ENCODE measurements around the gene PTPN12.
"Not testable (repeated sequence)": the region's sequence is repeated elsewhere in the genome, so short reads cannot be mapped to it uniquely, and the experiment has no call there.

The PTPN12 gene

GRCh38 chr7:77580762-77581350 lies 43.8 kb downstream of the PTPN12 start:
- DNase-seq, result peak; percentile 13

GRCh38 chr7:77587272-77587671 lies 50.2 kb downstream of the PTPN12 start:
- no peak for DNase-seq

- DNase-seq, result no peak
Observed at GRCh38 chr7:77600952-77601351, 63.9 kb downstream of the PTPN12 start.

- DNase-seq, result no peak
Observed at GRCh38 chr7:77606562-77606961, 69.5 kb downstream of the PTPN12 start.

- no peak for DNase-seq
Observed at GRCh38 chr7:77619314-77619713, 82.2 kb downstream of the PTPN12 start.

- no peak for DNase-seq
Observed at GRCh38 chr7:77626586-77627308, 89.7 kb downstream of the PTPN12 start.

GRCh38 chr7:77627309-77627676 lies 90.2 kb downstream of the PTPN12 start:
- DNase-seq, result no peak

GRCh38 chr7:77629797-77630196 lies 92.7 kb downstream of the PTPN12 start:
- no peak for DNase-seq

- no peak for DNase-seq
Observed at GRCh38 chr7:77631820-77632219, 94.7 kb downstream of the PTPN12 start.

GRCh38 chr7:77644774-77645173 lies 107.7 kb downstream of the PTPN12 start:
- DNase-seq, result no peak

GRCh38 chr7:77648742-77649338 lies 111.7 kb downstream of the PTPN12 start:
- no peak for DNase-seq

GRCh38 chr7:77649716-77650349 lies 112.7 kb downstream of the PTPN12 start:
- DNase-seq, result peak; percentile 51

GRCh38 chr7:77651575-77652162 lies 114.6 kb downstream of the PTPN12 start:
- DNase-seq, result peak; percentile 36

- DNase-seq, result not testable (repeated sequence)
Observed at GRCh38 chr7:77652826-77653225, 115.7 kb downstream of the PTPN12 start.

- no peak for DNase-seq
Observed at GRCh38 chr7:77653572-77653971, 116.5 kb downstream of the PTPN12 start.

- DNase-seq, result no peak
Observed at GRCh38 chr7:77655356-77655755, 118.3 kb downstream of the PTPN12 start.

- DNase-seq, result no peak
Observed at GRCh38 chr7:77655836-77656455, 118.9 kb downstream of the PTPN12 start.

GRCh38 chr7:77657427-77658224 lies 120.5 kb downstream of the PTPN12 start:
- peak; percentile 49 for DNase-seq

- no peak for DNase-seq
Observed at GRCh38 chr7:77658928-77659327, 121.8 kb downstream of the PTPN12 start.

- no peak for DNase-seq
Observed at GRCh38 chr7:77661816-77662215, 124.7 kb downstream of the PTPN12 start.

GRCh38 chr7:77662869-77663268 lies 125.8 kb downstream of the PTPN12 start:
- no peak for DNase-seq

- DNase-seq, result no peak
Observed at GRCh38 chr7:77664715-77665114, 127.6 kb downstream of the PTPN12 start.
